ENCODE data around the gene APBA1.
"Not testable (repeated sequence)": the region's sequence is repeated elsewhere in the genome, so short reads cannot be mapped to it uniquely, and the experiment has no call there.

Gene APBA1

DNA sequence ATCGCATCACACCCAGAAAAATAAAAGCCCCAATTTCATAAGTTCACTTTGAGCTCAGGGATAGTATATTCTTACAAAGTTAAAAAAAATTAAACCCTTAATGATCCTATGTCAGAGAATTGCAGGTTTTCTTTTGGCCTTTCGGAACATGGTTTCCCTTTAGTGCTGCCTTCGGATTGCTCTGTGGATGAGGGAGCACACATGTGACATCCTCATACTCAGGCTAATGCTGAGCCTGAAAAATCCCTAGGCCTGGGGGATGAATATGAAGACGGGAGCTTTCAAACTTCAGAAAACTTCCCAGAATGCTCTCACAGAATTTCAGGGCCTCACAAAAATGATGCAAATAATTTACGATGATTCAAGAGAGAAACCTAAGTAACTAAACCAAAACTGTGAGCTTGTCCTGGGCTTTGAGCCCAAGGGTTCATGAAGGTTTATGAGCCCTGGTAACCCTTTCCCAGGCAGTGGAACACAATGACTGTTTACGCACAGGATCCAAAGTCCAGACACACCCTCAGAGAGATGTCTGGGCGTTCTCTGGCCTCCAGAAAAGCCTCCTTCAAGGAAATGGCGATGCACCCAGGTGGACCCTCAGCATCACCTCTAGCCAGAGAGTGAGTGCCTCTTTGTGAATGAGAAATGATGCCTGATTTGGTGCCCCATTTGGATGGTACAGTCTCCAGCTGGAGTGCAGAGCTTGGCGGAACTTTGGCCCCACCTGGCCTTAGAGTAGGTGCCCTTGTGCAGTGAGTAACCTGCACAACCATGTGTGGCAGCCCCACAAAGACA, 201.8 kb downstream of the APBA1 start:
- DNase-seq, result no peak

- DNase-seq, result no peak
Measured at GRCh38 chr9:69469136-69469535, 203.0 kb downstream of the APBA1 start.

- DNase-seq, result no peak
Measured at GRCh38 chr9:69468380-69468779, 203.8 kb downstream of the APBA1 start.

GRCh38 chr9:69466151-69466550, 206.0 kb downstream of the APBA1 start:
- no peak for DNase-seq

GRCh38 chr9:69465473-69465872, 206.7 kb downstream of the APBA1 start:
- DNase-seq, result no peak

- DNase-seq, result no peak
Measured at GRCh38 chr9:69463497-69464068, 208.6 kb downstream of the APBA1 start.

- DNase-seq, result no peak
Measured at GRCh38 chr9:69462394-69462793, 209.8 kb downstream of the APBA1 start.

DNA sequence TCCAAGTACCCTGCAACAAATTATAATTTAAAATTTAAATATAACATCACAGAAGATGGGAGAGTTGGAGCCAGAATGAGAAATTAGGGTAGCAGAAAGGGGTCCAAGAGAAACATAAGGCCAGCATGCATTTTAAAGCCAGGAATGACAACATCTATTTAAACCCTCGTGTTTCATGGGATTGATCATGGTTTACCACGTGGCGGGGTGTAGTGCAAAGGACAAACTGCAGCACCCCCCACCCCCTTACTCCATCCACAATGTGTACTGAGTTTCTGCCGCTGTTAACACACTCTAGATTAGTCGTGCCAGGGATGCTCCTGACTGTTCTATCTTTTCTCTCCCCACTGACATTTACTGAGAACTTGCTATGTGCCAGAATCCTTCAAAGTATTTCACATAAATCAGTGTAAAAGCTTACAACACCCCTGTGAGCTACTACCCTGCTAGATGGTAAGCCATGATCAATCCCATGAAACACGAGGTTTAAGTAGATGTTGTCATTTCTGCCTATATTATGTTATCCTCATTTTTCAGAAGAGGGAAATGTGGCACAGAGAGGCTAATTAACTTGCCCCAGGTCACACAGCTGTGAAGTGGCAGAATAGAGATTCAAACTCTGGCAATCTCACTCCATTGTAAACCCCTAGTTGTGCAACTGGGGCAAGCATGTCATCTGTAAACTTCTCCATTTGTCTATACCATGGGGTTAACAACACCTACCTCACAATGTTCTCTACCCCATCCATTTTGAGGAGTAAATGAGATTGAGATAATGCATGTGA, 210.9 kb downstream of the APBA1 start:
- no peak for DNase-seq

- DNase-seq, result no peak
Measured at GRCh38 chr9:69460012-69460411, 212.2 kb downstream of the APBA1 start.

DNA sequence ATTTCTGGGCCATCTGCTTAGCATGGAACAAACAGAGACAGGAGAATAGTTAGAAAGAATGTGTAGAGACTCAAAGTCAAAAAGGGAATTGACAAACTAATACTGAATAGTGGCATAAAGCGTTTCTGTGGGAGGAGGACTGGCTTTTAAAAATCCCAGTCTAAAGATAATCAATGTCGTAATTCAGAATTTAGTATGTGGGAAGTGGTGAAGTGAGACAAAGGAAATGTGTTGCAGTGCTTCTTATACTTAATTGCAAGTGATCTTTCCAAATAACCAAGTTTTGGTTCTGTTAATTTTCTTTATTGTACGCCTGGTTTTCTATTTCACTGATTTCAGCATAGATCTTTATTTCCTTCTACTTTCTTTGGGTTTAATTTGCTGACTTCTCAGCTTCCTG, 214.0 kb downstream of the APBA1 start:
- no peak for DNase-seq

- no peak for DNase-seq
Measured at GRCh38 chr9:69456201-69456600, 216.0 kb downstream of the APBA1 start.

DNA sequence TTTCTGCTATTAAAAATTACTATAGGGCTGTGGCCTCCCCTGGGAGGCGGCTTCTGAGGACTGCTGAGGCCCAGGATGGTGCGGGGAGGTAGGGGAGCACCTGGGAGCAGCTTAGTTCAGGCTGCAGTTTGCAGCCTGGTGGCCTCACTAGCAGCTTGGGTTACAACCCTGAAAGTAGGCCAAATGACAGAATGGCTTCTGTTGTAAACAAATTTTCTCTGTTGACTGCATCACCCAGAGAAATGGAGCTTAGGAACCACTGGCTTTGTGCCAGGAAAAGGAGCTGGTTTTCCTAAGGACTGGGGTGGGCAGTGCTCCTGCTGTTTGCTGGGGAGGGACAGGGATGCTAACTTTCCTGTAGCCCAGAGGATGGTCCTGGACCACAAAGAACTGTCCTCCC, 216.9 kb downstream of the APBA1 start:
- DNase-seq, result no peak

GRCh38 chr9:69454321-69454720, 217.8 kb downstream of the APBA1 start:
- DNase-seq, result no peak

- DNase-seq, result no peak
Measured at GRCh38 chr9:69453746-69454145, 218.4 kb downstream of the APBA1 start.

GRCh38 chr9:69452110-69452782, 219.9 kb downstream of the APBA1 start:
- no peak for DNase-seq

DNA sequence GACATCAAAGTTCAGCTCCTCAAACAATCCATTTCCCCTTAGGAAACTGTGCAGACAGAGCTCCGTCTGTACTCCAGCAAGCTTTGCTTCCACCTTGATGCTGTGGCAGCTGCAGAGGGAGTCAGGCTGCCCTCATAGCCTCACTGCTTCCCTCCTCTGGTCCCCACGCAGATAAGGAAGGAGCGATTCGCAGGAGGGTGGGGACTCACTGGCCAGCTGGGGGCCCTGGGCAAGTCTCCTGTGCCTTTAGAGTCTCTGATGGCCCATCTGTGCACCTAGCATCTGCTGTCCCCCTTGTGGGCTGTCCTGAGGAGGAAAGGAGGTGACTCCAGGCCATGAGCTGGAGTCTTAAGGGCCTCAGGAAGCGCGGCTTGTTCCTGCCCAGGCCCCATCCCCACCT, 225.7 kb downstream of the APBA1 start:
- no peak for DNase-seq

- DNase-seq, result no peak
Measured at GRCh38 chr9:69445251-69445650, 226.9 kb downstream of the APBA1 start.

DNA sequence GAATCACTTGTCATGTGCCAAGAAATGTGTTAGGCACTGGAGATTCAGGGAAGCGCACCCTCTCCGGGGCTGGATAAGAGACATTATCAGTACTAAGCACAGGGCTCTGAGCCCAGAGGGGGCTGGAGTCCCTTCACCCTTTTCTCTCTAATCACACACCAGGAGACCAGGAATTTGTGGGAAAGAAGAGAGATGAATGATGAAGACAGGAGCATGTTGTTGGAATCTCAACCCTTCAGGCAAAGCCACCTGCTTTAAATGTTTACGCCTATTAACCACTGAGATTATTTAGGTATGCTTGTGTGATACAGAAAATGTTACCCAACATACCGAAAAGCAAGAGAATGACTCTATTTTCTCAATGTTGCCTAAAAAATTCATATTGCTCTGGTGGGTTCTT, 227.4 kb downstream of the APBA1 start:
- no peak for DNase-seq

GRCh38 chr9:69444021-69444420, 228.2 kb downstream of the APBA1 start:
- no peak for DNase-seq

DNA sequence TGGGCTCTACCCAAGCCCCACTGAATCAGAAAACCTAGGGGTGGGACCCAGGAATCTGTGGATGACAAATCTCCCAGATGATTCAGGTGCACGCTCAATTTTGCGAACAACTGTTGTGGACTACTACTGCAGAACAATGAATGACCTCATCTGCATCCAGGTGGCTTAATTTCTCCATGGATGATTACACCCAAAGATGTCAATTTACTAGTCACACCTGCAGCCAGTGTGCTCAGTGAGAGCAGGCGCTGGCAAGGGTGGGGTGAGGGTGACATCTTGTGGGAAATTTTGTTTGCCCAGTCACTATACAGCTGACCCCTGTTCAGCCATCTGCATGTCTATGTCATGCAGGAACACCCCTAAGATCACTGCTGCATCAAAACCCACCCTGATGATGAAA, 229.0 kb downstream of the APBA1 start:
- no peak for DNase-seq

- DNase-seq, result no peak
Measured at GRCh38 chr9:69442486-69442885, 229.7 kb downstream of the APBA1 start.

- not testable (repeated sequence) for DNase-seq
Measured at GRCh38 chr9:69440254-69440955, 231.8 kb downstream of the APBA1 start.

GRCh38 chr9:69439654-69440053, 232.5 kb downstream of the APBA1 start:
- not testable (repeated sequence) for DNase-seq

Measured in hippocampal formation (tissue), 2 donors.